HL-60 (cell line): ENCODE data around the gene ROS1.

Experiments
- GABPA ChIP-seq: IDR thresholded peaks from 2 replicates; pipeline ENCODE4 v1.6.1; 2012; ENCODE audit warnings: low read depth
- POLR2AphosphoS5 ChIP-seq: IDR thresholded peaks from 2 replicates; pipeline ENCODE4 v1.6.1; 2012; ENCODE audit warnings: low read depth
- TF ChIP-seq, protein P1 (sequence below): IDR thresholded peaks from one replicate; pipeline ENCODE4 v1.5.1; 2011; ENCODE audit warnings: low read length, control low read depth, inconsistent platforms; ENCODE audit not compliant: insufficient read depth

- TF ChIP-seq GABPA: no peak
- TF ChIP-seq POLR2AphosphoS5: no peak
- TF ChIP-seq, protein P1, sequence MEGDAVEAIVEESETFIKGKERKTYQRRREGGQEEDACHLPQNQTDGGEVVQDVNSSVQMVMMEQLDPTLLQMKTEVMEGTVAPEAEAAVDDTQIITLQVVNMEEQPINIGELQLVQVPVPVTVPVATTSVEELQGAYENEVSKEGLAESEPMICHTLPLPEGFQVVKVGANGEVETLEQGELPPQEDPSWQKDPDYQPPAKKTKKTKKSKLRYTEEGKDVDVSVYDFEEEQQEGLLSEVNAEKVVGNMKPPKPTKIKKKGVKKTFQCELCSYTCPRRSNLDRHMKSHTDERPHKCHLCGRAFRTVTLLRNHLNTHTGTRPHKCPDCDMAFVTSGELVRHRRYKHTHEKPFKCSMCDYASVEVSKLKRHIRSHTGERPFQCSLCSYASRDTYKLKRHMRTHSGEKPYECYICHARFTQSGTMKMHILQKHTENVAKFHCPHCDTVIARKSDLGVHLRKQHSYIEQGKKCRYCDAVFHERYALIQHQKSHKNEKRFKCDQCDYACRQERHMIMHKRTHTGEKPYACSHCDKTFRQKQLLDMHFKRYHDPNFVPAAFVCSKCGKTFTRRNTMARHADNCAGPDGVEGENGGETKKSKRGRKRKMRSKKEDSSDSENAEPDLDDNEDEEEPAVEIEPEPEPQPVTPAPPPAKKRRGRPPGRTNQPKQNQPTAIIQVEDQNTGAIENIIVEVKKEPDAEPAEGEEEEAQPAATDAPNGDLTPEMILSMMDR: no peak
Measured at GRCh38 chr6:117409863-117410262, 15.9 kb downstream of the ROS1 start.
